K562 (cell line): ENCODE data around the gene IFNAR2. TPM values are rescaled to one million over a fixed set of nuclear protein-coding genes. Genes with fewer than 3 reads are reported as not detected.

Source experiments
- ATF6 ChIP-seq: sonication (generic); formaldehyde crosslinking; IDR thresholded peaks from 2 replicates; pipeline ENCODE4 v1.4.0; 2020; ENCODE audit warnings: mild to moderate bottlenecking, missing genetic modification reagents
- CREBBP ChIP-seq: IDR thresholded peaks from one replicate; pipeline ENCODE4 v1.6.1; 2012; ENCODE audit warnings: low read depth, mild to moderate bottlenecking, control low read depth, inconsistent platforms, low read length
- ELF4 ChIP-seq: fragments of 450-650 bp; formaldehyde crosslinking; IDR thresholded peaks from 2 replicates; pipeline ENCODE4 v1.4.0; 2022; ENCODE audit warnings: missing genetic modification characterization
- EP400 ChIP-seq: fragments of 450-650 bp; IDR thresholded peaks from 2 replicates; pipeline ENCODE4 v1.6.1; 2017; ENCODE audit warnings: antibody characterized with exemption, mild to moderate bottlenecking, moderate library complexity
- FUS ChIP-seq: fragments of 200-400 bp; formaldehyde crosslinking; optimal IDR thresholded peaks from 2 replicates; pipeline ENCODE3; 2017; ENCODE audit warnings: low read depth, low read length
- HDAC6 ChIP-seq: IDR thresholded peaks from 2 replicates; pipeline ENCODE4 v1.6.1; 2012; ENCODE audit warnings: low read depth, mild to moderate bottlenecking, control low read depth, inconsistent platforms, low read length, moderate library complexity
- HEY1 ChIP-seq: fragments of 250-450 bp; sonication (Bioruptor Pico); IDR thresholded peaks from 2 replicates; pipeline ENCODE4 v1.5.0; 2020; ENCODE audit warnings: mild to moderate bottlenecking, moderate library complexity, borderline replicate concordance
- IFI16 ChIP-seq: fragments of 250-450 bp; sonication (Bioruptor Pico); IDR thresholded peaks from 2 replicates; pipeline ENCODE4 v2.1.2; 2022; ENCODE audit warnings: mild to moderate bottlenecking, inconsistent platforms
- NFRKB ChIP-seq: fragments of 450-650 bp; IDR thresholded peaks from 2 replicates; pipeline ENCODE4 v1.6.1; 2016; ENCODE audit warnings: low read depth
- NR0B1 ChIP-seq: fragments of 450-650 bp; IDR thresholded peaks from one replicate; pipeline ENCODE4 v1.6.1; 2018; ENCODE audit warnings: mild to moderate bottlenecking, moderate library complexity; ENCODE audit not compliant: partially characterized antibody
- OTX1 ChIP-seq: fragments of 450-650 bp; formaldehyde crosslinking; IDR thresholded peaks from 2 replicates; pipeline ENCODE4 v1.4.0; 2022; ENCODE audit warnings: mild to moderate bottlenecking
- PHB2 ChIP-seq: fragments of 450-650 bp; IDR thresholded peaks from 2 replicates; pipeline ENCODE4 v1.6.1; 2017; ENCODE audit warnings: low read depth
- POLR2A ChIP-seq: fragments of 450-650 bp; conservative IDR thresholded peaks from 2 replicates; pipeline ENCODE4 v1.6.1; 2016
- POU5F1 ChIP-seq: fragments of 150-350 bp; IDR thresholded peaks from 2 replicates; pipeline ENCODE4 v1.6.1; 2014; ENCODE audit warnings: borderline replicate concordance, low read length, low read depth, mild to moderate bottlenecking; ENCODE audit not compliant: partially characterized antibody
- RBM25 ChIP-seq: fragments of 200-400 bp; formaldehyde crosslinking; IDR thresholded peaks from 2 replicates; pipeline ENCODE4 v1.6.1; 2018; ENCODE audit warnings: low read length, low read depth, moderate library complexity; ENCODE audit not compliant: severe bottlenecking
- RBM39 ChIP-seq: fragments of 200-400 bp; formaldehyde crosslinking; optimal IDR thresholded peaks from 2 replicates; pipeline ENCODE3; 2018; ENCODE audit warnings: low read depth, low read length
- RNF2 ChIP-seq: sonication (generic); IDR thresholded peaks from 2 replicates; pipeline ENCODE4 v1.6.1; 2016
- STAT5A ChIP-seq: IDR thresholded peaks from 2 replicates; pipeline ENCODE4 v1.6.1; 2012; ENCODE audit warnings: low read length, inconsistent platforms, borderline replicate concordance
- TFAP4 ChIP-seq: sonication (generic); formaldehyde crosslinking; IDR thresholded peaks from 2 replicates; pipeline ENCODE4 v1.8.0; 2022; ENCODE audit warnings: missing genetic modification reagents, mild to moderate bottlenecking, moderate library complexity, borderline replicate concordance
- YY1 ChIP-seq, 3 experiments: IDR thresholded peaks; 2 replicates each; pipeline ENCODE4 v1.6.1; 2011; ENCODE audit warnings: low read length in 2 of 3, mild to moderate bottlenecking in 2 of 3, moderate library complexity in 2 of 3, borderline replicate concordance in 1 of 3, control low read depth in 1 of 3, low read depth in 1 of 3; ENCODE audit not compliant: insufficient read depth in 3 of 3, insufficient replicate concordance in 2 of 3, control insufficient read depth in 1 of 3, insufficient read length in 1 of 3; ENCODE audit errors: extremely low read depth in 1 of 3
- ZFX ChIP-seq: sonication (generic); formaldehyde crosslinking; IDR thresholded peaks from 2 replicates; pipeline ENCODE4 v1.8.0; 2022; ENCODE audit warnings: mild to moderate bottlenecking, missing genetic modification reagents, moderate library complexity
- ZNF347 ChIP-seq: fragments of 450-650 bp; formaldehyde crosslinking; IDR thresholded peaks from 2 replicates; pipeline ENCODE4 v1.4.0; 2020; ENCODE audit warnings: low read depth, mild to moderate bottlenecking, moderate library complexity
- ZNF41 ChIP-seq: fragments of 250-450 bp; sonication (Bioruptor Pico); conservative IDR thresholded peaks from 2 replicates; pipeline ENCODE4 v1.4.0; 2020; ENCODE audit warnings: mild to moderate bottlenecking
- ZNF76 ChIP-seq: fragments of 250-450 bp; sonication (Bioruptor Pico); IDR thresholded peaks from 2 replicates; pipeline ENCODE4 v1.4.0; 2020; ENCODE audit warnings: mild to moderate bottlenecking, moderate library complexity, borderline replicate concordance
- ZNF778 ChIP-seq: fragments of 450-650 bp; formaldehyde crosslinking; IDR thresholded peaks from 2 replicates; pipeline ENCODE4 v1.4.0; 2020; ENCODE audit warnings: mild to moderate bottlenecking, moderate library complexity
- polyA plus RNA-seq, 8 experiments: library from polyadenylated mRNA; depleted of rRNA in 4 of 8; stranded (reverse) in 5 of 8; unstranded in 3 of 8; fragments of >200 nt; fragmentation: Nextera tagmentation in 2 of 8; fragmentation: Illumina TruSeq in 1 of 8; extraction: Ambion mirVana in 2 of 8; extraction: Trizol in 1 of 8; gene quantifications; 2 replicates each; pipeline versions ENCODE4 v1.2.1 to v1.2.3, GENCODE V29; 2011 to 2014; ENCODE audit warnings: inconsistent platforms in 1 of 8, missing spikeins in 1 of 8
- total RNA-seq, 7 experiments: library from RNA; depleted of rRNA in 6 of 7; stranded (reverse); fragments of >200 nt in 6 of 7; fragmentation: Illumina TruSeq in 2 of 7; extraction: Trizol in 2 of 7; gene quantifications; 2 replicates each; pipeline versions ENCODE4 v1.2.1 to v1.2.3, GENCODE V29; 2011 to 2021; ENCODE audit warnings: low replicate concordance in 1 of 7

The IFNAR2 gene
- total and polyA plus RNA-seq, 9 of the 15 experiments (the other 6 are each of a cell fraction or from before 2014, with no cell fraction given) = 1.7 to 48.3 (median 8.4) TPM

GRCh38 chr21:33266050-33266788 is 36.5 kb downstream of the IFNAR2 start, which contains the start of gene IL10RB (continued):
- 0 out of 2 replicates have a peak, but pooled peaks have one; percentile 22 for TF ChIP-seq ATF6 (CRISPR knock-in tag)
- peak; percentile 71 for TF ChIP-seq ZFX (CRISPR knock-in tag)
- no peak for TF ChIP-seq RNF2
- TF ChIP-seq ZNF778 = no peak
- TF ChIP-seq ZNF41 (CRISPR knock-in tag) = no peak
- TF ChIP-seq STAT5A = no peak
- peak; percentile 75 for TF ChIP-seq POLR2A
- TF ChIP-seq RBM25 = no peak
- TF ChIP-seq YY1 (IDR thresholded peaks at IDR 0.05; ENCODE audit: borderline replicate concordance in 1 of 3, control insufficient read depth in 1 of 3, extremely low read depth in 1 of 3, insufficient read depth in 3 of 3, insufficient read length in 1 of 3, insufficient replicate concordance in 2 of 3, low read depth in 1 of 3, low read length in 2 of 3) = peak in 2 of 3 experiments; percentile 2 to 40
- peak; percentile 86 for TF ChIP-seq ELF4 (CRISPR knock-in tag)
- TF ChIP-seq ZNF347 = no peak
- no peak for TF ChIP-seq IFI16 (CRISPR knock-in tag)
- TF ChIP-seq RBM39 = no peak
- TF ChIP-seq PHB2 = no peak
- 0 out of 2 replicates have a peak, but pooled peaks have one; percentile 29 for TF ChIP-seq OTX1 (CRISPR knock-in tag)
- no peak for TF ChIP-seq HDAC6
- TF ChIP-seq ZNF76 (CRISPR knock-in tag) = no peak
- no peak for TF ChIP-seq NR0B1
- TF ChIP-seq EP400 = 0 out of 2 replicates have a peak, but pooled peaks have one; percentile 34
- no peak for TF ChIP-seq FUS
- no peak for TF ChIP-seq HEY1 (CRISPR knock-in tag)
- no peak; the same call in 1 of the 2 replicates for TF ChIP-seq TFAP4 (CRISPR knock-in tag)
- TF ChIP-seq CREBBP = no peak
- no peak for TF ChIP-seq POU5F1
- no peak for TF ChIP-seq NFRKB
